Large intestine (tissue), 3 donors: ENCODE measurements around the gene DPM3. TPM values are rescaled to one million over a fixed set of nuclear protein-coding genes. Genes with fewer than 3 reads are reported as not detected.
"Not testable (repeated sequence)": the region's sequence is repeated elsewhere in the genome, so short reads cannot be mapped to it uniquely, and the experiment has no call there.

ENCODE experiments used
- DNase-seq, 2 donors: peaks; one replicate each; pipeline versions ENCODE4 v3.0.0 to v3.0.0-alpha.2; 2013
- H3K27ac ChIP-seq: one replicate; pipeline ENCODE4 v1.5.1; 2013; ENCODE audit warnings: low read length
- H3K27me3 ChIP-seq: 2 replicates; pipeline ENCODE4 v1.6.1; 2013; ENCODE audit warnings: low read length; ENCODE audit not compliant: control insufficient read depth, insufficient read depth
- H3K36me3 ChIP-seq: 2 replicates; pipeline ENCODE4 v1.6.1; 2013; ENCODE audit warnings: low read length; ENCODE audit not compliant: control insufficient read depth, insufficient read depth
- H3K4me1 ChIP-seq: one replicate; pipeline ENCODE4 v1.6.1; 2013; ENCODE audit warnings: low read length; ENCODE audit not compliant: control insufficient read depth, insufficient read depth
- H3K4me3 ChIP-seq: one replicate; pipeline ENCODE4 v1.5.1; 2013; ENCODE audit warnings: low read length
- H3K9me3 ChIP-seq: one replicate; pipeline ENCODE4 v1.6.1; 2013; ENCODE audit warnings: mild to moderate bottlenecking, low read depth, low read length, moderate library complexity; ENCODE audit not compliant: control insufficient read depth
- WGBS: methylation state at CpG from one replicate; pipeline ENCODE4 v1.1.5; 2013; ENCODE audit warnings: low lambda C conversion rate; ENCODE audit not compliant: insufficient coverage; 5-methylcytosine and 5-hydroxymethylcytosine counted together
- polyA plus RNA-seq: library from polyadenylated mRNA; unstranded; fragments of 120-200 nt; gene quantifications from one replicate; pipeline ENCODE4 v1.2.1, GENCODE V29; 2013

The DPM3 gene
- polyA plus RNA-seq, 1 donor: 59.1 TPM

DNA sequence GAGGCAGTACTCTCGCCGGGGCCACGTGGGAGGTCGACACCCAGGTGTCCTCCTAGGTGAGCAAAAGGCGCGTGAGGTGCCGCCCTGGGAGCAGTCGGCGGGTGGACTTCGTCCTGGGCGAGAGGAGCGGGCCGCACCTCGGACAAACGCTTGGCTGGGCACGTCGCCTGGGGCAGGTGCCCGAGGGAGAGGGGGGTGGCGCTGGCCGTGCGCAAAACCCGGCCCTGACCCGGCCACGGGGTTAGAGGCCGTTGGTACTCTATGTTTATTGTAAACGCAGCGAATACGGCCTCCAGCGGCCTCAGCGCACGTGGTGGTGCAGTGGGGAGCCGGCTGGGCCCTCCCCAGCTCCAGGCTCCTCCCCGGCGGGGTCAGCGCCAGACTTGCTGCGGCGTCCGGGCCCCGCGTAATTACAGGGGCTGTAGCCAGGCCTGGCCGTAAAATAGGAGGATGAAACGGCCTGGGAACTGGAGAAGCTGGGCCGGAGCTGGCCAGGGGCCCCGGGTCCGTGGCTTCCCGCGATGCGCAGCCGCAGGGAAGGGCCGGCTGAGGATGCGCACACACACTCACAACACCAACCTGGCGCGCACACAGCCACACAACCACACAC lies 14.3 kb downstream of the DPM3 start:
- WGBS: no CpG with 5 or more reads among the region's 53 CpGs
- Histone ChIP-seq H3K4me1 (peaks cover 44% of the 10 kb centered on the region), H3K9me3 (no peaks in the 10 kb centered on the region), H3K27ac (peak overlapping the region; percentile 95), H3K27me3 (peaks cover 10% of the 10 kb centered on the region), H3K36me3 (peaks cover 2% of the 10 kb centered on the region), H3K4me3 (peak overlapping the region; percentile 79)
- DNase-seq: peak; percentile 94 to 97

- no peaks in the 10 kb centered on the region for H3K36me3 ChIP-seq
- H3K9me3 ChIP-seq: no peaks in the 10 kb centered on the region
- no peak overlapping the region for H3K4me3 ChIP-seq
- no peak for DNase-seq
- H3K27ac ChIP-seq: peak overlapping the region; percentile 95
- peaks cover 45% of the 10 kb centered on the region for H3K4me1 ChIP-seq
- peaks cover 10% of the 10 kb centered on the region for H3K27me3 ChIP-seq
- WGBS: no CpG with 5 or more reads among the region's 11 CpGs
These were observed 14.8 kb downstream of the DPM3 start for GRCh38 chr1:155125511-155125945.

GRCh38 chr1:155124503-155125463 lies 15.5 kb downstream of the DPM3 start:
- Histone ChIP-seq H3K27ac (peak overlapping the region; percentile 95), H3K4me3 (no peak overlapping the region), H3K27me3 (peaks cover 10% of the 10 kb centered on the region), H3K9me3 (no peaks in the 10 kb centered on the region), H3K4me1 (peaks cover 49% of the 10 kb centered on the region), H3K36me3 (no peaks in the 10 kb centered on the region)
- DNase-seq: peak in 1 of 2 donors; percentile 44
- WGBS: no CpG with 5 or more reads among the region's 16 CpGs

GRCh38 chr1:155123801-155124200 lies 16.5 kb downstream of the DPM3 start:
- whole genome bisulfite sequencing: 37% methylated on average over 2 of the region's 4 CpGs
- DNase-seq: peak in 1 of 2 donors; percentile 38
- no peaks in the 10 kb centered on the region for H3K36me3 ChIP-seq
- peaks cover 49% of the 10 kb centered on the region for H3K4me1 ChIP-seq
- no peak overlapping the region for H3K27ac ChIP-seq
- H3K4me3 ChIP-seq: no peak overlapping the region
- peaks cover 10% of the 10 kb centered on the region for H3K27me3 ChIP-seq
- no peaks in the 10 kb centered on the region for H3K9me3 ChIP-seq

DNA sequence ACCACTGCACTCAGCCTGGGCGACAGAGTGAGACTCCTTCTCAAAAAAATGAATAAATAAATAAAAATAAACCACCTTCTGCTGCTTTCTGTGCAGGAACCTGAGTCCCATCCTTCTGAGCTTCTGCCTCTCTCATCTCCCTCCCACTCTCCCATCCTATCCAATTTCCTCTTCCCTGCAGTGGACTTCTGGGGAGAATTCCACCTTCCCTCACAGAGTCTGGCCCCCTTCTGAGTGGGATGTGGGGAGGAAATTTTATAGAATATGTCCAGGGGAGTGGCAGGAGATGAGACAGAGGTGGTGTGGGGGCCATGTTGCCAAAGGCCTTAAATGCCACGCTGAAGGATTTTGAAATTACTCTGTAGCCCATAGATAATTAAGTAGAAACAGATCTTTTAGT lies 18.0 kb downstream of the DPM3 start:
- Histone ChIP-seq H3K36me3 (no peaks in the 10 kb centered on the region), H3K4me1 (peaks cover 48% of the 10 kb centered on the region), H3K9me3 (no peaks in the 10 kb centered on the region), H3K4me3 (no peak overlapping the region), H3K27me3 (peaks cover 10% of the 10 kb centered on the region), H3K27ac (no peak overlapping the region)
- 100% methylated on average over 1 of the region's 2 CpGs for WGBS
- no peak for DNase-seq

DNA sequence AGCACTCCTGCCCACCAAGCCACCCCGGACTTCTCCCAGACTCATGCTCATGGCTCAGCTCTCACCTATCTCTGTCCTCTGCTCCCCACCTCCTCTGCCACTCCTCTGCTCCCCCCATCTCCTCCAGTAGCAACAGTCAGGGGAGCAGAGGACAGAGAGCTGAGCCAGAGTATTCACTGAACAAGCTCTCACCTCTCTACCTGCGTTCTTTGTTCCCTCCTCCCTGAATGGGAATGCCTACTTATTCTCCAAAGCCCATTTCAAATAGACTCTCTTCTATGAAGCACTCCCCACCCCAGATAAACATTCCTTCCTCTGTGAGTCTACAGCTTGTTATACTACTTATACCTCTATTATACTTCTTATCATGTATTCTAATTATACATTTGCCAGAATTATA lies 19.1 kb downstream of the DPM3 start:
- H3K4me1 ChIP-seq: peaks cover 39% of the 10 kb centered on the region
- peak in 1 of 2 donors; percentile 9 for DNase-seq
- no peaks in the 10 kb centered on the region for H3K36me3 ChIP-seq
- peaks cover 5% of the 10 kb centered on the region for H3K27me3 ChIP-seq
- no peak overlapping the region for H3K4me3 ChIP-seq
- WGBS: no CpG with 5 or more reads among the region's 2 CpGs
- H3K27ac ChIP-seq: no peak overlapping the region
- no peaks in the 10 kb centered on the region for H3K9me3 ChIP-seq

DNA sequence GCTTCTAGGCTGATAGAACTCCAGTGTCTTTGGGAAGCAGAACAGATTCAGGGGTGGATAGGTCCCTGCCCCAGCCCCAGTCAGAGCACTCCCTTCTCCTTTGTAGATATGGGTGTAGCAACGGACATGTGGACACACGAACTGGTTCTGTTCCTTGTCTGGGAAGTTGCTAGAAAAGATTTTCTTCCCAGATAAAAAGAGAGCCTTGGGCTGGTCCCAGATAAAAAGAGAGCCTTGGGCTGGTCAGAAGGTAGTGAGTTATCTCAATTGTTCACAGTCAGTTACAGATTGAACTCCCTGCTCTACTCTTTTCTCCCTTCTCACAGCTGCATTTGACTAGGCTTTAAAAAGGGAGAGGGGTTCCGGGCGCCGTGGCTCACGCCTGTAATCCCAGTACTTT lies 20.1 kb downstream of the DPM3 start:
- no peak overlapping the region for H3K4me3 ChIP-seq
- H3K27ac ChIP-seq: peak overlapping the region; percentile 28
- DNase-seq: peak in 1 of 2 donors; percentile 44
- no peaks in the 10 kb centered on the region for H3K27me3 ChIP-seq
- WGBS: no CpG with 5 or more reads among the region's 6 CpGs
- no peaks in the 10 kb centered on the region for H3K9me3 ChIP-seq
- no peaks in the 10 kb centered on the region for H3K36me3 ChIP-seq
- peaks cover 29% of the 10 kb centered on the region for H3K4me1 ChIP-seq

DNA sequence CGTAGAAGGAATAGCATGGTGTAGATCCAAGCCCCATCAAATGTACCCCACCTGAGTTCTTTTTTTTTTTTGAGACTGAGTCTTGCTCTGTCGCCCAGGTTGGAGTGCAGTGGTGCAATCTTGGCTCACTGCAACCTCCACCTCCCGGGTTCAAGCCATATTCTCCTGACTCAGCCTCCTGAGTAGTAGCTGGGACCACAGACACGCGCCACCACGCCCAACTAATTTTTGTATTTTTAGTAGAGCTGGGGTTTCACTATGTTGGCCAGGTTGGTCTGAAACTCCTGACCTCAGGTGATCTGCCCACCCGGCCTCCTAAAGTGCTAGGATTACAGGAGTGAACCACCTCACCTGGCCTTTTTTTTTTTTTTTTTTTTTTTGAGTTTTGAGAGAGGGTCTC lies 22.2 kb downstream of the DPM3 start:
- H3K27ac ChIP-seq, DNase-seq, H3K36me3 ChIP-seq, H3K27me3 ChIP-seq, H3K9me3 ChIP-seq, H3K4me3 ChIP-seq: not testable (repeated sequence)
- peaks cover 12% of the 10 kb centered on the region for H3K4me1 ChIP-seq
- no CpG with 5 or more reads among the region's 7 CpGs for WGBS

- Histone ChIP-seq H3K4me3 (no peak overlapping the region), H3K4me1 (peaks cover 12% of the 10 kb centered on the region), H3K36me3 (no peaks in the 10 kb centered on the region), H3K9me3 (no peaks in the 10 kb centered on the region), H3K27me3 (no peaks in the 10 kb centered on the region), H3K27ac (no peak overlapping the region)
- WGBS: no CpG with 5 or more reads among the region's 4 CpGs
- DNase-seq: peak in 1 of 2 donors; percentile 36
These were observed 22.7 kb downstream of the DPM3 start for GRCh38 chr1:155117610-155118009.

- Histone ChIP-seq H3K9me3 (no peaks in the 10 kb centered on the region), H3K27me3 (no peaks in the 10 kb centered on the region), H3K4me3 (no peak overlapping the region), H3K27ac (no peak overlapping the region), H3K4me1 (peaks cover 11% of the 10 kb centered on the region), H3K36me3 (no peaks in the 10 kb centered on the region)
- WGBS: 100% methylated on average over 1 of the region's 5 CpGs
- no peak for DNase-seq
These were observed 24.1 kb downstream of the DPM3 start for GRCh38 chr1:155116113-155116764.
